H1 (cell line): ENCODE data around the gene SLC25A5. TPM values are rescaled to one million over a fixed set of nuclear protein-coding genes. Genes with fewer than 3 reads are reported as not detected.

Source experiments
- CHD1 ChIP-seq: IDR thresholded peaks from 2 replicates; pipeline ENCODE4 v1.6.1; 2012; ENCODE audit warnings: low read depth, low read length, improper control_type of control experiment
- polyA plus RNA-seq, 7 experiments: library from polyadenylated mRNA; depleted of rRNA in 3 of 7; stranded (reverse) in 5 of 7; unstranded in 2 of 7; fragments of >200 nt in 5 of 7; fragments of 200-250 nt in 2 of 7; gene quantifications; 1 replicate in 5 of 7; 2 replicates in 1 of 7; 4 replicates in 1 of 7; pipeline versions ENCODE4 v1.2.1 to v1.2.3, GENCODE V29; 2011 to 2013; ENCODE audit warnings: missing spikeins in 2 of 7, mixed read lengths in 2 of 7
- total RNA-seq: library from RNA; stranded (reverse); fragmentation: NEBNext Ultra II Directional; extraction: Animal tissue kit (Norgen Biotek cat#: 25700); gene quantifications from 2 replicates; pipeline ENCODE4 v1.2.1, GENCODE V29; 2021

Gene SLC25A5
- total and polyA plus RNA-seq, 2 of the 8 experiments (the other 6 are each of a cell fraction or from before 2014, with no cell fraction given) = 512 to 727 TPM

GRCh38 chrX:119497185-119497584 lies 28.9 kb downstream of the SLC25A5 start (continued):
- no peak for TF ChIP-seq CHD1
- TF ChIP-seq, all 59 proteins: peak for 0
